K562 (cell line): ENCODE measurements around the gene RALGAPA2. TPM values are rescaled to one million over a fixed set of nuclear protein-coding genes. Genes with fewer than 3 reads are reported as not detected.

ENCODE experiments used
- ATAC-seq: fragments of 200-7000 bp; cut with Tn5 transposase; 3 replicates; pipeline ENCODE4 v1.9.1; 2020; ENCODE audit warnings: moderate library complexity
- BruUV-seq: library from RNA; stranded (reverse); fragments of 400-500 nt; replicated peaks from 2 replicates; lab custom pipeline; 2021; lab: Mats Ljungman, UMichigan
- CTCF ChIA-PET: fragments of 300-600 bp; formaldehyde crosslinking; extraction: SDS; loops from one replicate; lab custom pipeline; 2021; ENCODE audit warnings: low intra/inter-chr PET ratio; lab: Yijun Ruan, JAX
- POLR2A ChIA-PET: fragments of 300-600, 350-650 bp; sonication (Branson Sonifier 250); formaldehyde crosslinking; extraction: SDS; loops from one replicate; lab custom pipeline; 2021; ENCODE audit warnings: antibody characterized with exemption, inconsistent platforms; lab: Yijun Ruan, JAX
- DNase-seq, 4 experiments: peaks; one replicate each; pipeline versions ENCODE4 v3.0.0 to v3.0.0-alpha.2; 2011 to 2018; ENCODE audit warnings: low spot score in 3 of 4, mixed read lengths in 3 of 4; ENCODE audit errors: extremely low read depth in 1 of 4
- FAIRE-seq: peaks from 2 replicates; lab custom pipeline; 2011; peaks lifted over from hg19 to GRCh38; lab: Jason Lieb, UNC
- H2AFZ ChIP-seq: 2 replicates; pipeline ENCODE4 v1.6.0; 2011; ENCODE audit warnings: low read depth, low read length, control low read depth, inconsistent platforms
- H3K27ac ChIP-seq: fragments of 200-600 bp; 3 replicates; pipeline ENCODE4 v1.8.0; 2011; ENCODE audit warnings: low read depth, mild to moderate bottlenecking, control low read depth, inconsistent platforms, low read length, moderate library complexity, mixed read lengths; ENCODE audit errors: extremely low read depth
- H3K27me3 ChIP-seq, 2 experiments: fragments of 300-600 bp in 1 of 2; 2 replicates in 1 of 2; 3 replicates in 1 of 2; pipeline versions ENCODE4 v1.6.0 to v1.8.0; 2011; ENCODE audit warnings: inconsistent platforms in 2 of 2, low read length in 2 of 2, mild to moderate bottlenecking in 1 of 2, mixed read lengths in 1 of 2, moderate library complexity in 1 of 2; ENCODE audit not compliant: control insufficient read depth in 2 of 2, insufficient read depth in 2 of 2
- H3K36me3 ChIP-seq: fragments of 300-600 bp; 3 replicates; pipeline ENCODE4 v1.8.0; 2011; ENCODE audit warnings: mild to moderate bottlenecking, low read length, inconsistent platforms; ENCODE audit not compliant: control insufficient read depth, insufficient read depth
- H3K4me1 ChIP-seq, 2 experiments: fragments of 200-600 bp in 1 of 2; replicated peaks in 1 of 2; 2 replicates in 1 of 2; 3 replicates in 1 of 2; pipeline versions ENCODE4 v1.5.1 to v1.8.0; 2011; ENCODE audit warnings: inconsistent platforms in 2 of 2, low read length in 2 of 2, mild to moderate bottlenecking in 1 of 2, mixed read lengths in 1 of 2, moderate library complexity in 1 of 2; ENCODE audit not compliant: control insufficient read depth in 2 of 2, insufficient read depth in 2 of 2
- H3K4me2 ChIP-seq: 2 replicates; pipeline ENCODE4 v1.6.1; 2011; ENCODE audit warnings: low read length, control low read depth, inconsistent platforms, mixed read lengths; ENCODE audit not compliant: insufficient read depth
- H3K4me3 ChIP-seq: fragments of 200-600 bp; sonication (generic), shearing (Covaris generic); 2 replicates; pipeline ENCODE4 v1.5.1; 2016; ENCODE audit warnings: control low read depth, inconsistent platforms
- H3K79me2 ChIP-seq: fragments of 200-600 bp; 3 replicates; pipeline ENCODE4 v1.8.0; 2011; ENCODE audit warnings: low read length, inconsistent platforms; ENCODE audit not compliant: control insufficient read depth, insufficient read depth
- H3K9ac ChIP-seq, 2 experiments: 2 replicates each; pipeline versions ENCODE4 v1.6.0 to v1.6.1; 2011; ENCODE audit warnings: low read depth in 2 of 2, low read length in 2 of 2, control low read depth in 1 of 2, inconsistent platforms in 1 of 2, mild to moderate bottlenecking in 1 of 2, mixed read lengths in 1 of 2; ENCODE audit not compliant: insufficient read depth in 1 of 2
- H3K9me1 ChIP-seq: one replicate; pipeline ENCODE4 v1.6.0; 2011; ENCODE audit warnings: inconsistent platforms, mild to moderate bottlenecking, low read length, moderate library complexity; ENCODE audit not compliant: control insufficient read depth, insufficient read depth
- H3K9me3 ChIP-seq: replicated peaks from 2 replicates; pipeline ENCODE4 v1.5.1; 2011; ENCODE audit warnings: low read depth, low read length, inconsistent platforms; ENCODE audit not compliant: control insufficient read depth, insufficient read depth
- H4K20me1 ChIP-seq: replicated peaks from 2 replicates; pipeline ENCODE4 v1.6.1; 2011; ENCODE audit warnings: low read length, inconsistent platforms, mixed read lengths; ENCODE audit not compliant: control insufficient read depth, insufficient read depth
- ERF ChIP-seq: fragments of 450-650 bp; formaldehyde crosslinking; IDR thresholded peaks from 2 replicates; pipeline ENCODE4 v1.4.0; 2020; ENCODE audit warnings: mild to moderate bottlenecking, mixed read lengths
- FUS ChIP-seq: fragments of 200-400 bp; formaldehyde crosslinking; optimal IDR thresholded peaks from 2 replicates; pipeline ENCODE3; 2017; ENCODE audit warnings: low read depth, low read length
- HNRNPL ChIP-seq: fragments of 200-400 bp; formaldehyde crosslinking; IDR thresholded peaks from 2 replicates; pipeline ENCODE4 v1.6.1; 2017; ENCODE audit warnings: low read depth, mild to moderate bottlenecking, low read length
- JUN ChIP-seq, 2 experiments: sonication (generic) in 1 of 2; formaldehyde crosslinking in 1 of 2; IDR thresholded peaks; 2 replicates each; pipeline versions ENCODE4 v1.6.1 to v1.8.0; 2012 to 2022; ENCODE audit warnings: borderline replicate concordance in 2 of 2, mild to moderate bottlenecking in 2 of 2, improper control_type of control experiment in 1 of 2, low read depth in 1 of 2, low read length in 1 of 2, missing genetic modification reagents in 1 of 2
- MTA2 ChIP-seq: fragments of 450-650 bp; IDR thresholded peaks from 2 replicates; pipeline ENCODE4 v1.6.1; 2016; ENCODE audit warnings: low read depth
- SIX5 ChIP-seq, 2 experiments: IDR thresholded peaks; 2 replicates each; pipeline ENCODE4 v1.6.1; 2011; ENCODE audit warnings: low read length in 2 of 2, borderline replicate concordance in 1 of 2, low read depth in 1 of 2, mild to moderate bottlenecking in 1 of 2, moderate library complexity in 1 of 2; ENCODE audit not compliant: insufficient read depth in 1 of 2
- ZFP36 ChIP-seq: fragments of 150-350 bp; IDR thresholded peaks from 2 replicates; pipeline ENCODE4 v1.6.1; 2018; ENCODE audit warnings: low read length, low read depth; ENCODE audit not compliant: partially characterized antibody
- ZNF24 ChIP-seq: fragments of 450-650 bp; IDR thresholded peaks from 2 replicates; pipeline ENCODE4 v1.6.1; 2016
- WGBS: fragments of 100-300 bp; shearing (Covaris generic); methylation state at CpG from one replicate; pipeline ENCODE4 v1.1.6; 2016; ENCODE audit warnings: low coverage, mixed read lengths; ENCODE audit not compliant: insufficient coverage; ENCODE audit errors: missing lambda C conversion rate; 5-methylcytosine and 5-hydroxymethylcytosine counted together
- in situ Hi-C: fragments of 300-500 bp; cut with MboI; formaldehyde crosslinking; loops from 4 replicates; pipeline ENCODE4 v1.15.0; 2018; ENCODE audit warnings: inconsistent platforms, mixed read lengths
- intact Hi-C: fragments of 100-400 bp; cut with micrococcal nuclease; formaldehyde crosslinking; loops from 2 replicates; pipeline ENCODE4 v1.14.2; 2022
- polyA plus RNA-seq, 8 experiments: library from polyadenylated mRNA; depleted of rRNA in 4 of 8; stranded (reverse) in 5 of 8; unstranded in 3 of 8; fragments of >200 nt; fragmentation: Nextera tagmentation in 2 of 8; fragmentation: Illumina TruSeq in 1 of 8; extraction: Ambion mirVana in 2 of 8; extraction: Trizol in 1 of 8; gene quantifications; 2 replicates each; pipeline versions ENCODE4 v1.2.1 to v1.2.3, GENCODE V29; 2011 to 2014; ENCODE audit warnings: inconsistent platforms in 1 of 8, missing spikeins in 1 of 8
- total RNA-seq, 7 experiments: library from RNA; depleted of rRNA in 6 of 7; stranded (reverse); fragments of >200 nt in 6 of 7; fragmentation: Illumina TruSeq in 2 of 7; extraction: Trizol in 2 of 7; gene quantifications; 2 replicates each; pipeline versions ENCODE4 v1.2.1 to v1.2.3, GENCODE V29; 2011 to 2021; ENCODE audit warnings: low replicate concordance in 1 of 7
- TF ChIP-seq, protein P1 (sequence below): IDR thresholded peaks from 2 replicates; pipeline ENCODE4 v1.6.1; 2012; ENCODE audit warnings: low read depth, low read length, improper control_type of control experiment, borderline replicate concordance

Gene RALGAPA2
- total and polyA plus RNA-seq, 9 of the 15 experiments (the other 6 are each of a cell fraction or from before 2014, with no cell fraction given) = 0.35 to 2.7 (median 1.4) TPM

DNA sequence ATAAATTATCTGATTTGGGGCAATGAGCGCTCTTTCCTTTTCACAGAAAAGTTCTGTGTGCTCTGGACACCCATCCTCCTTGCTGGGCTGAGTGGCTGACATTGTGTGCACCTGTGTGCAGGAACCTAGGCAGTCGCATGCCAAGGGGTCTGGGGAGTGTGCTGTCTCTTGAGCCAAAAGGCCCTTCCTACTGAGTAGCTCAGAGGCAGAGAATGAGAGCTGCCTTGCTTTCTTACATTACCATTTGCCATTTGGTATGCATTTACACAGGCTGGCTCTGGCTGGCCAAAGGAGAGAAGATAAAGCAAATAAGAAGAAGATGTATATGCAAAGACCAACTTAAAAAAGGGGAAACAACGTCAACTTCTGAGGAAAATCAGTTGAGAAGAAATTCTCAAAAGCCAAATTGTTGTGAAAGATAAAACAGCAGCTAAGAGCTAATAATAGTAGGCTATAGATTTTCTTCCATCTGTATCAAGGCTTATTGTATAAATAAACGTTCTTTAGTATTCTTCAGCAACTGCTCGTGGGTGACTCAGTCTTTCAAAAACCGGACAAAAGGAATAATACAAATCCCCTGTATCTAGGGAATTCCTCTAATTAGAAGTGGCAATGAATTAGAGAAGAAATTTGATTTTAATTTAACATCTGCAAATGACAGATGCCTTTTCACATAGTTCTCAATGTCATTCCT lies 222.6 kb downstream of the RALGAPA2 start:
- no peak overlapping the region for H3K4me2 ChIP-seq
- TF ChIP-seq HNRNPL (no peak), JUN (IDR thresholded peaks at IDR 0.05; ENCODE audit: borderline replicate concordance, low read depth, low read length) (no peak), JUN (CRISPR knock-in tag; IDR thresholded peaks at IDR 0.05; ENCODE audit: borderline replicate concordance) (no peak), SIX5 (IDR thresholded peaks at IDR 0.05; ENCODE audit: borderline replicate concordance in 1 of 2, insufficient read depth in 1 of 2, low read depth in 1 of 2, low read length in 2 of 2) (no peak), MTA2 (no peak), ZFP36 (no peak), ERF (CRISPR knock-in tag) (no peak), ZNF24 (no peak), FUS (no peak)
- TF ChIP-seq, protein P1, sequence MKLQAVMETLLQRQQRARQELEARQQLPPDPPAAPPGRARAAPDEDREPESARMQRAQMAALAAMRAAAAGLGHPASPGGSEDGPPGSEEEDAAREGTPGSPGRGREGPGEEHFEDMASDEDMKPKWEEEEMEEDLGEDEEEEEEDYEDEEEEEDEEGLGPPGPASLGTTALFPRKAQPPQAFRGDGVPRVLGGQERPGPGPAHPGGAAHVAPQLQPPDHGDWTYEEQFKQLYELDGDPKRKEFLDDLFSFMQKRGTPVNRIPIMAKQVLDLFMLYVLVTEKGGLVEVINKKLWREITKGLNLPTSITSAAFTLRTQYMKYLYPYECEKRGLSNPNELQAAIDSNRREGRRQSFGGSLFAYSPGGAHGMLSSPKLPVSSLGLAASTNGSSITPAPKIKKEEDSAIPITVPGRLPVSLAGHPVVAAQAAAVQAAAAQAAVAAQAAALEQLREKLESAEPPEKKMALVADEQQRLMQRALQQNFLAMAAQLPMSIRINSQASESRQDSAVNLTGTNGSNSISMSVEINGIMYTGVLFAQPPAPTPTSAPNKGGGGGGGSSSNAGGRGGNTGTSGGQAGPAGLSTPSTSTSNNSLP = no peak
- intact Hi-C loops = no loop called here
- in situ Hi-C loops = no loop called here
- H3K27me3 ChIP-seq = no peaks in the 10 kb centered on the region
- BruUV-seq = no TSS peak
- H2AFZ ChIP-seq = no peak overlapping the region
- DNase-seq (no peak), ATAC-seq (no peak), FAIRE-seq (no peak)
- 8% methylated on average over 5 of the region's 6 CpGs for WGBS
- POLR2A ChIA-PET = no interaction called here
- no peaks in the 10 kb centered on the region for H3K36me3 ChIP-seq
- H4K20me1 ChIP-seq = no peaks in the 10 kb centered on the region
- H3K9me1 ChIP-seq = no peaks in the 10 kb centered on the region
- H3K79me2 ChIP-seq = no peaks in the 10 kb centered on the region
- CTCF ChIA-PET = no interaction called here
- H3K4me3 ChIP-seq = no peak overlapping the region
- H3K9me3 ChIP-seq = no peaks in the 10 kb centered on the region
- no peaks in the 10 kb centered on the region for H3K4me1 ChIP-seq
- H3K27ac ChIP-seq = no peak overlapping the region
- no peak overlapping the region for H3K9ac ChIP-seq
